Activated T-cell treated with anti-CD3 and anti-CD28 coated beads for 4 hours (primary cell): ENCODE data around the gene TRIOBP.
"Not testable (repeated sequence)": the region's sequence is repeated elsewhere in the genome, so short reads cannot be mapped to it uniquely, and the experiment has no call there.

Experiments
- DNase-seq: peaks from one replicate; pipeline ENCODE4 v3.0.0-alpha.2; 2020

Gene TRIOBP

GRCh38 chr22:37696260-37696656 is 590 bp upstream of the TRIOBP start:
- not testable (repeated sequence) for DNase-seq

DNA sequence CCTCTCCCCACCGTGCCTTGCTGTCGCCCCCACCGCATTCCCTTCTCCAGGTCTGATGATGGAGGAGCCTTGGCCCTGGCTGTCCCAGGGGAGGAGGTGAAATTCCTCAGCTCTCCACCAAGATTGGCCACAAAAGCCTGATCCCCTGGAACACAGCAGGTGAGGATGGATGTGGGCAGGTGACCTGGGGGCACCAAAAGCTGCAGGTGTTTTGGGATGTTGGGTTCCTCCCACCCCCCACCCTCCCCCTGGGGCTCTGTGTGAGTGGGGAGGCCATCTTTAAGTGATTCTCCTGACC is 639 bp downstream of the TRIOBP start:
- no peak for DNase-seq

DNA sequence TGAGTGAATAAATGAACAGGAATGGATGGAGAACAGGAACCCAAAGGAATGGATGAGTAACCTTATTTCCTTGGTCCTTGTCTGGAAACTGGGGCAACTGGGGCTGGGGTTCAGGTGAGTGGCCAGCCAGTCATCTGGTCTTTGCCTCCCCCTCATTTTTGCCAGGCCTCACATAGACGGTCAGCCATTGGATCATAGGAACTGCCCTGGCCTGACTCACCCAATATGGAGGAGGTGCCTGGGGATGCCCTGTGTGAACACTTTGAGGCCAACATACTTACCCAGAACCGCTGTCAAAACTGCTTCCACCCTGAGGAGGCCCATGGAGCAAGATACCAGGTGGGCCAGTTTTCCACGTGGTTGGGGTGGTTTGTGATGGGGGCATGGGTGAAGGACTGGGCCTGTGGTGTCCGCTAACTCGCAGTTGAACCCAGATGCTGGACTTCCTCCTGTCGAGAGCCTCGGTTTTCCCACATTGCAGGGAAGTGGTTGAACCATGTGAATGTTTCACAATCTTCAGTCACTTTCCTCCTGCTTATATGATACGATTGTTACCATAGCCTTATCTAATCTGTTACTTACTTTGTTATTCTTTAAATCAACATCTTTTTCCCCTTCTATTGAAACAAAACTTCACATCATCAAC is 4.4 kb downstream of the TRIOBP start:
- no peak for DNase-seq

DNA sequence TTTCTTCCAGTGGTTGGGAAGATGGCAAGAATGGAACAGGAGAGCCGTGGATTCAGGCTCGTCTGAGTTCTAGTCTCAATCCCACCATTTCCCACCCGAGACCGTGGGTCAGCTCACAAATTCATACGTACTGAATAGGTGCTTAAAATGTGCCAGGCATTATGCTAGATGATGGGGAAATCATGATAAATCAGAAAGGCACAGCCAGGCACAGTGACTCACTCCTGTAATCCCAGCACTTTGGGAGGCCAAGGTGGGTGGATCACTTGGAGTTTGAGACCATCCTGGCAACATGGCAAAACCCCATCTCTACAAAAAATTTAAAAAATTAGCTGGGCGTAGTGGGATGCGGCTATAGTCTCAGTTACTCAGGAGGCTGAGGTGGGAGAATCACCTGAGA is 7.1 kb downstream of the TRIOBP start:
- no peak for DNase-seq

GRCh38 chr22:37704645-37705044 is 7.8 kb downstream of the TRIOBP start:
- no peak for DNase-seq

DNA sequence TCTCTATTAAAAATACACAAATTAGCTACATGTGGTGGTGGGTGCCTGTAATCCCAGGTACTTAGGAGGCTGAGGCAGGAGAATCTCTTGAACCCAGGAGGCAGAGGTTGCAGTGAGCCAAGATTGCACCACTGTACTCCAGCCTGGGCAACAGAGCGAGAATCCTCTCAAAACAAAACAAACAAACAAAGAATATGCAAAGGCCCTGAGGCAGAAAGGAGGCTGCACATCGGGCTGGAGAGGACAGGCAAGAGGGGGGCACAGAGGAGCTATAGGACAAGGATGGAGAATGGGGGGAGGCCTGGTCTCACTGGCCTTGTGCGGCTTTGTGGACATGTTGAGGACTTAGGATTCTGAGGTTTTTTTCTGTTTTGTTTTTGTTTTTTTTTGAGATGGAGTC is 8.4 kb downstream of the TRIOBP start:
- DNase-seq = no peak

GRCh38 chr22:37708580-37709444 is 12.0 kb downstream of the TRIOBP start:
- no peak for DNase-seq

DNA sequence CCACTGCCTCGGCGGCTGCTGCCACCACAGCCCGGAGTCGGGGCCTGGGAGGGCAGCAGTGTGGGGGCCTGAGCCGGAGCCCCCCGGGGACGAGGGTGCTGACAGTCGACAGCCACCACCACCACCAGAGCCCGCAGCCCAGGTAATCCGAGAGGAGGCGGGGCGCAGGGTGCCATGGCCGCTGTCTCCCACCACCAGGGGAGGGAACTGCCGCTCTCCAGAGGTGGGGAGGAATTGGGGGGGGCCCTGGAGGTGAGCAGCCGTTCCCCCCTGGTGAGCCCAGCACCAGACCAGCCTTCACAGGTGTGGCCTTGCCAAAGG is 12.6 kb downstream of the TRIOBP start:
- no peak for DNase-seq

- no peak for DNase-seq
Measured at GRCh38 chr22:37710675-37711074, 13.8 kb downstream of the TRIOBP start.

- no peak for DNase-seq
Measured at GRCh38 chr22:37711490-37711889, 14.6 kb downstream of the TRIOBP start.

DNA sequence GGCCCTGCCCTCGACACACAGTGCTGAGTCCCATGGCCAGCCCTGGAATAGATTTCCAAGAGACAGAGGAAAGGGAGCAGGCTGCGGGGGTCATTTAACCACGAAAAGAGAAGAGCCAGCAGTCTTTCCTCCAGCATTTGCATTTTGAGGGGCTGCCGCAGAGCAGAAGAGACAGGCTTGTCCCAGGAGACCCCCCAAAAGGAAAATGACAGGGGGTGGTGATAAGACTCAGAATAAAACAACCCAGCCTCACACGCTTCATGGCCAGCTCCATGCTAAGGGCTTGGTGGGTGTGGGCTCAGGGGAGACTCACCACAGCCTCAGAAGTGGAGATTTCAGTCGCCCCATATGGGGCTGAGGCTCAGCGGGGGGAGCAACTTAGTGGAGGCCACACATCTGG is 16.9 kb downstream of the TRIOBP start:
- no peak for DNase-seq

DNA sequence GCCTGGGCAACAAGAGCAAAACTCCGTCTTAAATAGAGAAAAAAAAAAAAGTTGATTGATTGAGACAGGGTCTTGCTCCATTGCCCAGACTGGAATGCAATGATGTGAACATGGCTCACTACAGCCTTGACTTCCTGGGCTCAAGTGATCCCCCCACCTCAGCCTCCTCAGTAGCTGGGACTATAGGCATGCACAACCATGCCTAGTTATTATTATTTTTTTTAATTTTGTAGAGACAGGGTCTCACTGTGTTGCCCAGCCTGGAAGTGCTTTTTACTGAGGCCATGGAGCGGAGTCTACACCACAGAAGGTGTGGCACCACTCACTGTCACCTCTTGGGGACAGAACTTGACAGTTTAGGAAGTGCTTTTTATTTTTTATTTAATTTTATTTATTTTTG is 17.8 kb downstream of the TRIOBP start:
- DNase-seq = no peak

- DNase-seq = no peak
Measured at GRCh38 chr22:37715760-37716159, 18.9 kb downstream of the TRIOBP start.

GRCh38 chr22:37716708-37717107 is 19.9 kb downstream of the TRIOBP start:
- DNase-seq = no peak

DNA sequence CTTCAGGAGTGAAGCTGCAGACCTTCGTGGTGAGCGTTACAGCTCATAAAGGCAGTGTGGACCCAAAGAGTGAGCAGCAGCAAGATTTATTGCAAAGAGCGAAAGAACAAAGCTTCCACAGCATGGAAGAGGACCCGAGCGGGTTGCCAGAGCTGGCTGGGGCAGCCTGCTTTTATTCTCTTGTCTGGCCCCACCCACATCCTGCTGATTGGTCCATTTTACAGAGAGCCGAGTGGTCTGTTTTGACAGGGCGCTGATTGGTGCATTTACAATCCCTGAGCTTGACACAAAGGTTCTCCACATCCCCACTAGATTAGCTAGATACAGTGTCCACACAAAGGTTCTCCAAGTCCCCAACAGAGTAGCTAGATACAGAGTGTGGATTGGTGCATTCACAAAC is 20.4 kb downstream of the TRIOBP start:
- DNase-seq = not testable (repeated sequence)

- not testable (repeated sequence) for DNase-seq
Measured at GRCh38 chr22:37717746-37718305, 21.0 kb downstream of the TRIOBP start.

DNA sequence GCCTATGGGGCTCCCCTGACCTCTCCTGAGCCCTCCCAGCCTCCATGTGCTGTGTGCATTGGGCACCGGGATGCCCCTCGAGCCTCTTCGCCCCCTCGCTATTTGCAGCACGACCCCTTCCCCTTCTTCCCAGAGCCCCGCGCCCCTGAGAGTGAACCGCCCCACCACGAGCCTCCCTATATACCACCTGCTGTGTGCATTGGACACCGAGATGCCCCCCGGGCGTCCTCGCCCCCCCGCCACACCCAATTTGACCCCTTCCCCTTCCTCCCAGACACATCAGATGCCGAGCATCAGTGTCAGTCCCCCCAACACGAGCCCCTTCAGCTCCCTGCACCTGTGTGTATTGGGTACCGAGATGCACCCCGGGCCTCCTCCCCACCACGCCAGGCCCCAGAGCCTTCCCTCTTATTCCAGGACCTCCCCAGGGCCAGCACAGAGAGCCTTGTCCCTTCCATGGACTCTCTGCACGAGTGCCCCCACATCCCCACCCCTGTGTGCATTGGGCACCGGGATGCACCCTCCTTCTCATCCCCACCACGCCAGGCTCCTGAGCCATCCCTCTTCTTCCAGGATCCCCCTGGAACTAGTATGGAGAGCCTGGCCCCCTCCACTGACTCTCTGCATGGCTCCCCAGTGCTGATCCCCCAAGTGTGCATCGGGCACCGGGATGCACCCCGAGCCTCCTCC is 28.8 kb downstream of the TRIOBP start:
- DNase-seq = no peak

GRCh38 chr22:37726241-37726887 is 29.5 kb downstream of the TRIOBP start:
- DNase-seq = no peak

- DNase-seq = no peak
Measured at GRCh38 chr22:37728620-37729019, 31.8 kb downstream of the TRIOBP start.

DNA sequence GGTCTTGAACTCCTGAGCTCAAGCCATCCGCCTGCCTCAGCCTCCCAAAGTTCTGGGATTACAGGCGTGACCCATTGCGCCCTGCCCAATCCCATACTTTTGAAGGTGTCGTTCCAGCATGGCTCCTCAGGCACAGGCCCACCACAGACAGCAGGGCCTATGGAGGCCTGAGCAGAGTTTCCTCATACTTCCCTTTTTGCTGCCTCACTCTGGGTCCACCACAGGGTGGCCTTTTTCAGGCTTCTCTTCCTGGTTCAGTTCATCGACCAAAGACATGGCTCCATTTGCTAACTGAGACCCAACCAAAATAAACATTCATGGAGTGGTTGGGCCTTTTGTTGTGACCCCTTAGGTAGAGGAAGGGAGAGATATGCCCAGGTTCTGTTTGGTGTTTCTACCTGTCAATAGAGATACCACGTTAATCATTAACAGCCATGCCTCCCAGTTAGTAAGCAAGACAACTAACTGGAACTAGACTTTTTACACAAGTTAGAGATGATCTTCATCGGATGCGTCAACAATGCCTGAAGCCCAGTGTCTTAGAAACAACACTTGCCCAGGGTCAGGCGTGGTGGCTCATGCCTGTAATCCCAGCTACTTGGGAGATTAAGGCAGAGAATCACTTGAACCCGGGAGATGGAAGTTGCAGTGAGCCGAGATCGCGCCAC is 35.1 kb downstream of the TRIOBP start:
- no peak for DNase-seq

GRCh38 chr22:37732699-37733607 is 36.1 kb downstream of the TRIOBP start:
- no peak for DNase-seq
